ENCODE measurements around the gene PHACTR4.

The PHACTR4 gene

DNA sequence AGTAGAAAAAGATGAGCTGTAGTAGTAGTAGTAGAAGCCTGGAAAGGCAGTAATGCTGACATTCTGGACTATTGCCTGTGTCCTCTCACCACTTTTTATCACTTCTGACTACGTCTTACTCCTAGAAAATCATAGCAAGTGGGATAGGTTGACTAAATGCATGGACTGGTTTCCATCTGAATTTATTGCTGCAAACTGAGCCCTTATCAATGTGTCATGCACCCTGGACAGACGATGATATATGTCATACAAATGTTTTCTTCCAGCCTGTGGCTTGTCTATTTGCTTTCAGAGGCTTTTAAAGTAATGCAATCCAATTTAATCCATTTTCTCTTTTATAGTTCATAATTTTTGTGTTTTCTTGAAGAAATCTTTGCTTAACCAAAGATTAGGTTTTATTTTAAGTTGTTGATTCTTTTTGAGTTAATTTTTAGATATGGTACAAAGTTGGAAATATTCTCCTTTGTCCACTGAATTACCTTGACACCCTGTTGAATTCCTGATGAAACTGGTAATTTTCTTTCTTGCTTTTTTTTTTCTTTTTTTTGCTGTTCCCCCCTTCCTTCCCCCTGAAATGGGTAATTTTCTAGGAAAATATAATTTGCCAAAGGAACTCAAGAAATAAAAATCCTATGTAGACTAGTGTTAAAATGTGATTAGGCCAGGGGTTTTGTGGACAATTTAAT is 47.1 kb downstream of the PHACTR4 start (continued):
- TF ChIP-seq, protein P1, sequence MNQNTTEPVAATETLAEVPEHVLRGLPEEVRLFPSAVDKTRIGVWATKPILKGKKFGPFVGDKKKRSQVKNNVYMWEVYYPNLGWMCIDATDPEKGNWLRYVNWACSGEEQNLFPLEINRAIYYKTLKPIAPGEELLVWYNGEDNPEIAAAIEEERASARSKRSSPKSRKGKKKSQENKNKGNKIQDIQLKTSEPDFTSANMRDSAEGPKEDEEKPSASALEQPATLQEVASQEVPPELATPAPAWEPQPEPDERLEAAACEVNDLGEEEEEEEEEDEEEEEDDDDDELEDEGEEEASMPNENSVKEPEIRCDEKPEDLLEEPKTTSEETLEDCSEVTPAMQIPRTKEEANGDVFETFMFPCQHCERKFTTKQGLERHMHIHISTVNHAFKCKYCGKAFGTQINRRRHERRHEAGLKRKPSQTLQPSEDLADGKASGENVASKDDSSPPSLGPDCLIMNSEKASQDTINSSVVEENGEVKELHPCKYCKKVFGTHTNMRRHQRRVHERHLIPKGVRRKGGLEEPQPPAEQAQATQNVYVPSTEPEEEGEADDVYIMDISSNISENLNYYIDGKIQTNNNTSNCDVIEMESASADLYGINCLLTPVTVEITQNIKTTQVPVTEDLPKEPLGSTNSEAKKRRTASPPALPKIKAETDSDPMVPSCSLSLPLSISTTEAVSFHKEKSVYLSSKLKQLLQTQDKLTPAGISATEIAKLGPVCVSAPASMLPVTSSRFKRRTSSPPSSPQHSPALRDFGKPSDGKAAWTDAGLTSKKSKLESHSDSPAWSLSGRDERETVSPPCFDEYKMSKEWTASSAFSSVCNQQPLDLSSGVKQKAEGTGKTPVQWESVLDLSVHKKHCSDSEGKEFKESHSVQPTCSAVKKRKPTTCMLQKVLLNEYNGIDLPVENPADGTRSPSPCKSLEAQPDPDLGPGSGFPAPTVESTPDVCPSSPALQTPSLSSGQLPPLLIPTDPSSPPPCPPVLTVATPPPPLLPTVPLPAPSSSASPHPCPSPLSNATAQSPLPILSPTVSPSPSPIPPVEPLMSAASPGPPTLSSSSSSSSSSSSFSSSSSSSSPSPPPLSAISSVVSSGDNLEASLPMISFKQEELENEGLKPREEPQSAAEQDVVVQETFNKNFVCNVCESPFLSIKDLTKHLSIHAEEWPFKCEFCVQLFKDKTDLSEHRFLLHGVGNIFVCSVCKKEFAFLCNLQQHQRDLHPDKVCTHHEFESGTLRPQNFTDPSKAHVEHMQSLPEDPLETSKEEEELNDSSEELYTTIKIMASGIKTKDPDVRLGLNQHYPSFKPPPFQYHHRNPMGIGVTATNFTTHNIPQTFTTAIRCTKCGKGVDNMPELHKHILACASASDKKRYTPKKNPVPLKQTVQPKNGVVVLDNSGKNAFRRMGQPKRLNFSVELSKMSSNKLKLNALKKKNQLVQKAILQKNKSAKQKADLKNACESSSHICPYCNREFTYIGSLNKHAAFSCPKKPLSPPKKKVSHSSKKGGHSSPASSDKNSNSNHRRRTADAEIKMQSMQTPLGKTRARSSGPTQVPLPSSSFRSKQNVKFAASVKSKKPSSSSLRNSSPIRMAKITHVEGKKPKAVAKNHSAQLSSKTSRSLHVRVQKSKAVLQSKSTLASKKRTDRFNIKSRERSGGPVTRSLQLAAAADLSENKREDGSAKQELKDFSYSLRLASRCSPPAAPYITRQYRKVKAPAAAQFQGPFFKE (tag by site-specific recombination; IDR thresholded peaks at IDR 0.05; ENCODE audit: borderline replicate concordance) = no peak
- TF ChIP-seq ZNF707 (tag by site-specific recombination; IDR thresholded peaks at IDR 0.05) (no peak), ZSCAN23 (tag by site-specific recombination; IDR thresholded peaks at IDR 0.05) (no peak), ZBTB1 (tag by site-specific recombination; IDR thresholded peaks at IDR 0.05) (no peak), ZNF518A (tag by site-specific recombination; conservative IDR thresholded peaks at IDR 0.05; ENCODE audit: low read depth) (no peak), ZNF132 (tag by site-specific recombination; IDR thresholded peaks at IDR 0.05; ENCODE audit: borderline replicate concordance) (no peak), SETDB1 (IDR thresholded peaks at IDR 0.05; ENCODE audit: insufficient read length, low read length) (no peak), BCL11A (tag by site-specific recombination; IDR thresholded peaks at IDR 0.05; ENCODE audit: low read depth) (no peak; the same call in 1 of the 2 replicates), ZNF660 (tag by site-specific recombination; IDR thresholded peaks at IDR 0.05) (0 out of 2 replicates have a peak, but pooled peaks have one; percentile 52), ZNF514 (tag by site-specific recombination; IDR thresholded peaks at IDR 0.05) (no peak), ZNF302 (tag by site-specific recombination; IDR thresholded peaks at IDR 0.05; ENCODE audit: low read depth) (no peak), ZNF513 (tag by site-specific recombination; IDR thresholded peaks at IDR 0.05) (no peak), ZNF704 (tag by site-specific recombination; IDR thresholded peaks at IDR 0.05) (no peak), REST (tag by site-specific recombination; IDR thresholded peaks at IDR 0.05) (no peak), ZNF76 (tag by site-specific recombination; IDR thresholded peaks at IDR 0.05; ENCODE audit: borderline replicate concordance, low read depth) (no peak), ZBTB8A (tag by site-specific recombination; IDR thresholded peaks at IDR 0.05) (0 out of 2 replicates have a peak, but pooled peaks have one; percentile 29), ZNF645 (tag by site-specific recombination; IDR thresholded peaks at IDR 0.05) (no peak)
- TF ChIP-seq, protein P2, sequence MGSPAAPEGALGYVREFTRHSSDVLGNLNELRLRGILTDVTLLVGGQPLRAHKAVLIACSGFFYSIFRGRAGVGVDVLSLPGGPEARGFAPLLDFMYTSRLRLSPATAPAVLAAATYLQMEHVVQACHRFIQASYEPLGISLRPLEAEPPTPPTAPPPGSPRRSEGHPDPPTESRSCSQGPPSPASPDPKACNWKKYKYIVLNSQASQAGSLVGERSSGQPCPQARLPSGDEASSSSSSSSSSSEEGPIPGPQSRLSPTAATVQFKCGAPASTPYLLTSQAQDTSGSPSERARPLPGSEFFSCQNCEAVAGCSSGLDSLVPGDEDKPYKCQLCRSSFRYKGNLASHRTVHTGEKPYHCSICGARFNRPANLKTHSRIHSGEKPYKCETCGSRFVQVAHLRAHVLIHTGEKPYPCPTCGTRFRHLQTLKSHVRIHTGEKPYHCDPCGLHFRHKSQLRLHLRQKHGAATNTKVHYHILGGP (tag by site-specific recombination; IDR thresholded peaks at IDR 0.05) = no peak; the same call in 1 of the 2 replicates

Measured in HEK293 (cell line).